Activated CD4-positive, CD25-positive, alpha-beta regulatory T cell (primary cell): Measurements from ENCODE around the gene TNS4.

Experiments
- DNase-seq, 4 experiments: peaks; one replicate each; lab custom pipeline; 2025; lab: John Stamatoyannopoulos, UW

TNS4 gene

DNA sequence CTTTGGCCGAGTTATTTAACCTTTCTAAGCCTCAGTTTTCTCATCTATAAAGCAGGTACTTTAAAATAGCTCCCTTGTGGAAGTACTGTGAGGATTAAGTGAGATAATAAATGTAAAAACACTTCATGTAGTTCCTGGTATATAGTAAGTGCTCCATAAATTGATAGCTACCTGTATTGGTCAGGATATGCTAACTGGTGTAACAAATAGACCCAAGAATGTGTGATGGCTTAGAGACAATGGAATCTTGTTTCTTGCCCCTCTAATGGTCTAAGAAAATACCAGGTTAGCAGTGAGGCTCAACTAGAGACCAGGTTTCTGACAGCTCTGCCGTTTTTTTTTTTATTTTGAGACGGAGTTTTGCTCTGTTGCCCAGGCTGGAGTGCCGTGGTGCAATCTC is 34.0 kb upstream of the TNS4 start:
- DNase-seq = no peak

DNA sequence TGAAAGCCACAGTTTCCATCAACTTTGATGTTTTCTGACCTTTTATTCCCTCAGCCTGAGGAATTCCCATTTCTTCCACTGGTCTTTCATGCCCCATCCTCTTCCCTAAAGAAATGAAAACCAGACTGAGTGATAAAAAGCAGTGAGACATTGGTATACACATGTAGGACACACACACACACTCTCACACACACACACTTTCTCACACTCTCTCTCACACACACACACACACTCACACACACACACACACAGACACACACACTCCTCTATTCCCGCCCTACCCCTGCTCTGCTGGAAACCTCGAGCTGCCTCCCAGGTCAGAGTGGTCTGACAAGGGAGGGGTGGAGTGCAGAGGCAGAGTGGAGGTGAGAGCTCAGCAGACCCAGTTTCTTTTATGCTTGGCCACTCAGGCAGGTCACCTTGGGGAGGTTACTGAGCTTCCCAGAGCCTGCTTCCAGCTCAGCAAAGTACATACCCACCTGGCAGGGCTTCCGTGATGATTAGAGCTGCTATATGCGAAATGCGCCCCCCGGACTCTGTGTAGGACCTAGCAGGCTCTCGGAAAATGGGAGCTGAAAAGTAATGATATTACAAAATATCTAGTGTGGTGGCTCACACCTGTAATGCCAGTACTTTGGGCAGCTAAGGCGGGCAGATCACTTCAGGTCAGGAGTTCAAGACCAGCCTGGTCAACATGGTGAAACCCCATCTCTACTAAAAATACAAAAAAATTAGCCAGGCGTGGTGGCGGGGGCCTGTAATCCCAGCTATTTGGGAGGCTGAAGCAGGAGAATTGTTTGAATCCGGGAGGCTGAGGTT is 33.2 kb upstream of the TNS4 start:
- DNase-seq = no peak

DNA sequence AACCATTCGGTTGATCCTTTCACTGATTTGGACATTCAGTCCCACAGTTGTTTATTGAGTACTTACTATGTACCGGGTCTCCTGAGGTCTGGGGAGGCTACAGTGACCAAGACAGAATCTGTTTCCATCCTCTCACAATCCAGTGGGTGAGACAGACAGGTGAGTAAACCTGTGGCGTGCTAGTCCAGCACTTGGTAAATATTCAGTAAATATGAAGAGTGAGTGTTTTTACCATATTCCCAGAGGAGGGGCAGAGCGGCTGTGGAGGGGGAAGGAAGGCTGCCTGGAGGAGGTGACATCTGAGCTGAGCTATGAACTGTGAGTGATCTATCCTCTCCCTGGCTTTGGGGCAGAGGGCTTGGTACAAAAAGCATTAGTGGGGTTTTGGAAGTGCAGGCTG is 32.5 kb upstream of the TNS4 start:
- DNase-seq = no peak

DNA sequence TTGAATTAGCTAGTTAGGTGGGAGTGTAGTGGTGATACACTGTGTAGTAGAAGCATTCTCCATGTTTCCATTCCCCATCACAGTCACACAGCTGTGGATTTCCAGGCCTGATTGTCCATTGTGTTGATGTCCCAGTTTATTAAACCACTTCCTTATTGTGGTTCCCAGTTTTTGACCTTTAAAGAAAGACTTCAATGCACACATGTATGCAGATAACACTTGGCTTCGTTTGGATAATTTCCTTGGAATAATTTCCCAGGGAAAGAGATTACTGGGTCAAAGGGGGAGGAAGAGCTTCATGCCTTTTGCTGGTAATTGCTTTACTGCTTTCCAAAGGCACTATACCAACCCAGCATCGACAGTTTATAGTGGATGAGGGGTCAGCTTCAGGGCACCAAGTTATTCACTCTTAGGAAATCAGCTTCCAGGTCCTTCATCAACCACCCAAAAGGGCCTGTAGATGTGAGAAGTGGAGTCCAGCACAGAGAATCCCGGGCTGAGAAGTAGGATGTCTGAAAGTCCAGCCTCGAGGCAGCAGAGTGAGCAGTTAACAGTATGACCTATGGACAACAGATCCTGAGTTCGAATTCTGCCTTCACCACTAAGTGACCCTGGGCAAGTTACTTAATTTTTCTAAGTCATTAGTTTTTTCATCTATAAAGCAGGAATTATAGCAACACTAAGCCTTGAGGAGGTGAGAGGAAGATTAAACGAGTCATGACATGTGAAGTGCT is 31.3 kb upstream of the TNS4 start:
- no peak for DNase-seq

DNA sequence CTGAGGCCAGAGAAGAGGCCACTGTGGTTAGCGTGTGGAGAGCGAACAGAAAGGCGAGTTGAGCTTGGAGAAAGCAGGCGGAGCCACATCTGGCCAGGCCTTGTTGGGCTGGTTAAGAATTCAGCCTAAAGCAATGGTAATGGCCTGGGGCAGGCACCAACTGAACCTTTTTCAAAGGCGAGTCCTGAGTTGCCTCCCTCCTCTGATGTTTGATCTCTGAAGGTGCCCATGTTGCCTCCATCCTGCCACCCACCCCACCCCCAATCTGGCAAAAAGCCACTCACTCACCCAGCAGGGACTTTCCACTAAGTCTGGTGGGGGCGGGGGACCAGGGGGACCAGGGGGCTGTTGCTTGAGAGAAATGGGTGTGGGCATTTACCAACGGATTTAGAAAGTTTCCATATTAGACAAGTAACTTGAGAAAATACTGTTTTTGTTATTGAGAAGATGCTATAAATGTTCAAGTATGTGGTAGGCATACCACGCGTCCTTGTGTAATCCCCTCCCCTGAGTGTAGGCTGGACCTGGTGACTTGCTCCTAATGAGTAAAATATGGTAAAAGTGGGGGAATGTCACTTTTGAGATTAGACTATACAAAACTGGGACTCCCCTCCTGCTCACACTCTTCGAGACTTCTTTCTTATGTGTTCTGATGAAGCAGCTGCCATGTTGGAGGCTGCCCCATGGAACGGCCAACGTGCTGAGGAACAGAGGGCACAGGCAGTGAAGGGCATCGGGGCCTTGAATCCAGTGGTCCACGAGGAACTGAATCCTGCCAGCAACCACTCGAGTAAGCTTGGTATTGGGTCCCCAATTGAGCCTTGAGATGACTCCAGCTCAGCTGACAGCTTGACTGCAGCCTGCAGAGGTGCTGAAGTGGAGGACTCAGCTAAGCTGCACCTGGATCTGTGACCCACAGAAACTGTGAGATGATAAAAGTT is 29.9 kb upstream of the TNS4 start:
- DNase-seq = peak in 3 of 4 experiments; percentile 17 to 34 (median 18)

DNA sequence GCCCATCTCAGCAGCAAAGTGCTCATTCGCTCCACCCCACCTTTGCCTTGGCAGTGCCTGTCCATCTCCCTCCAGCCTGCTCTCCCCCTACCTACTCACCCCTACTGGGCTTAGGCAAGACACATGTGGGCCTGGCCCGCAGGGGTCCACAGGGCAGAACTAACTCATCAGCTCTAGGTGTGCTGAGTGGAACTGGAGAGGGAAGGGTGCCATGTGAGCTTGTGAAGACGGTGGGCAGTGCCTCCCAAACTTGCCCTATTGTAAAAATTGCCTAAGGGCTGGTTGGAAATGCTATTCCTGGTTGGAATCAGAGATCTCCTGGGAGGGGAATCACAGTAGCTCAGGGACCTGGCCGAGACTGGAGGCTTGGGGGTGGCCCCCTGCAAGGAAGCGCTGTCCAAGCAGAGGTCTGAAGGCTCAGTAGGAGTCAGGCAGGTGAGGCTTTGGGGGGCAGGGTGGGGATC is 29.1 kb upstream of the TNS4 start:
- no peak for DNase-seq

DNA sequence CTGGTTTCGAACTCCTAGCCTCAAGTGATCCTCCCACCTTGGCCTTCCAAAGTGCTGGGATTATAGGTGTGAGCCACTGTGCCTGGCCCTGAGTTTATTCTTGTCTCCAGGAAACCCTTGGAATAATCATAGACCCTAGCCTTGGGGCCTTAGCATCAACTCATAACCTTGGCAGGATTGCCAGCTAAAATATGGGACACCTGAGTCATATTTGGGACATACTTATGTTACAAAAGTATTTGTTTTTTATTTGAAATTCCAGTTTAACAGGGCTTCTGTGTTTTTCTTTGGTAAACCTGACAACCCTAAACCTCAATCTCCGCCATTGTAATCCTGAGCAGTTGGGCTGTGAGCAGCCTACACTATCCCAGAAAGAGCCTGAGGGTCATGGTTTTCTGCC is 28.6 kb upstream of the TNS4 start:
- DNase-seq = no peak

DNA sequence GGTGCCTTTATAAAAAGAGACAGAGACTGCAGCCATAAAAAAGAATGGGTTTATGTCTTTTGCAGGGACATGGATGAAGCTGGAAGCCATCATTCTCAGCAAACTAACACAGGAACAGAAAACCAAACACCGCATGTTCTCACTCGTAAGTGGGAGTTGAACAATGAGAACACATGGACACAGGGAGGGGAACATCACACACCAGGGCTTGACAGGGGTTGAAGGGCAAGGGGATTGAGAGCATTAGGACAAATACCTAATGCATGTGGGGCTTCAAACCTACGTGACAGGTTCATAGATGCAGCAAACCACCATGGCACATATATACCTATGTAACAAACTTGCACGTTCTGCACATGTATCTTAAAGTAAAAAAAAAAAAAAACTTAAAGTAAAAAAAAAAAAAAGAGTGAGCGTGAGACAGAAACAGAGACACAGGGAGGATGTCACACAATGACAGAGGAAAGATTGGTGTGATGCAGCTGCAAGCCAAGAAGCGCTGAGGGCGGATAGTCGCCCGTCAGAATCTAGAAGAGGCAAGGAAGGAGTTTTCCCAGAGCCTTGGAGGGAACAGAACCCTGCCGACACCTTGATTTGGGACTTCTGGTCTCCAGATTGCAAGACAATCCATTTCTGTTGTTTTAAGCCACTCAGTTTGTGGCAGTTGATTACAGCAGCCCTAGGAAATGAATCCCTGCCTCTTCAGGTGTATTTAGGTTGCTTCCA is 27.4 kb upstream of the TNS4 start:
- no peak for DNase-seq

DNA sequence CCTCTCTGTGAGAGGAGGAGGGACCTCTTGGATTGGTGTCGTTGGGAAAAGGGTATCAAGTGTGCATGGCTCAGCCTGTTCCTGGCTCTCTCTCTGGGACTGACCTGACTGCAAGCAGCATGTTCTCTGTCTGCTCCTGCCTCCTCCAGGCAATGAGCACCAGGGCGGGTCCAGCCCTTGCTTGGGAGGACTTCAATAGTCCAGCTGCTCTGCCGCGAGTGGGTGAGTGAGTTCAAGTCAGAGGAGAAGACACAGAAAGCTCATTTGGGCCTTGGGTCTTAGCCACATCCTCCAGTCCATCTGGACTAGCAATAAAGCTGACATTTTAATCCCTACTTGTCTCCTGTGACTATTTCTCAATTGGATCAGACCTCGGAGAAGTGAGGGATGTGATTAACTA is 25.2 kb upstream of the TNS4 start:
- no peak for DNase-seq

DNA sequence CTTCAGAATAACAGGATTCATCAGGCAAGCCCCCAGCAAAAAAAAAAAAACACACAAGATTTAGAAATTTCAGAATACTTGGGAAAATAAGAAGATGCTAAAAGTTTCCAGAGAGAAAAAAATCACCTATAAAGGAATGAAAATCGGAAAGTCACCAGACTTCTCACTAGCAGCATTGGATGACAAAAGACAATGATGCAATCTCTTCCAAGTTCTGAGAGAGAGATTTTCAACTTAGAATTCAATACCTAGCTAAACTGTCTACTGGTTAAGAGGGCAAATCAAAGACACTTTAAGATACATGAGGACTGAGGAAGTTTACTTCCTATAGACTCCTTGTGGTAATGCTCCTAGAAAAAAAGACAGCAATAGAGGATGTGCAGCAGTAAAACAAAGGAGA is 23.9 kb upstream of the TNS4 start:
- no peak for DNase-seq

DNA sequence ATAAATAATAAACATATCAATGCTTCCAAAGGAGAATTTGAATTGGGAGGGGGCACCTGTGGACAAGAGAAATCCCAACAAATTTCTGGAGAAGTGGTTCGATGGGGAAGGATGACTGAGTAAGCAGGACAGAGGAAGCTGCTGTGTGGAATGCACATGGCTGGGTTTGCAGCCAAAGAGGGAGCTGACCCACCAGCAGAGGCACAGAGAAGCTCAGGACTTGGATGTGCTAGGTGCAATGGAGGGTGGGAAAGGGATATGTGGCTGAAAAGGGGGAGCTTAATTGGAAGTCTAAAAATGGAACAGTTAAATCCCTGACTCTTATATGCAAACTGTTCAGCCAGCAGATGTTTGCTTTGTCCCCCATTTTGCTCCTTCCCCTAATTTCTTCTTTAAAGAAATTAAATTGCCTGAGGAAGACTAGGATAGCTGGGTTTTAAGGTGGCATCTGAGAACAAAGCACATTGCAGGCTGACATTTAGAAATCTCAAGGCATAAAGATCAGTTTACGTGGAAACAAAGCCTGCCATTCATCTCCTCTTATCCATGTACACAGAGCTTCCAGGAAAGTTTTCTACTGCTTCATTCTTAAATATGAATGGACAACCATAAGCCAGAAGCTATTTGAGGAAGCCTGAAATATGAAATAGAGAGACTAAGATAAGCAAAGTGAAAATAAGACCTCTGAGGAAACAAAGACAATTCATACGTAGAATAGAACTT is 23.0 kb upstream of the TNS4 start:
- DNase-seq = no peak

DNA sequence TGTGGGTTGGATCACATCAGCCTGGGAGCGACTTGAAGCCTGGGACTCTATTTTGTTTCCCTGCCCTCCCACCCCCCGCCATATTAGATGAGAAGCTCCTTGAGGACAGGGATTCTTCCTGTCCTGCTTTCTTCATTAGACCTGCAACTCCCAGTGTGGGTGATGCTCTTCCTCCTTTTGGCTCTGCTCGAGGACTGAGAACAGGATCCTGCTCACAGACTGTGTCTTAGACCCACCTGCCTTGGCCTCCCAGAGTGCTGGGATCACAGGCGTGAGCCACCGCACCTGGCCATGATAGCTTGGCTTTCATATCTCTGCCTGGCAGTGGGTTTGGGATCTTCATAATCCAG is 21.5 kb upstream of the TNS4 start:
- no peak for DNase-seq

DNA sequence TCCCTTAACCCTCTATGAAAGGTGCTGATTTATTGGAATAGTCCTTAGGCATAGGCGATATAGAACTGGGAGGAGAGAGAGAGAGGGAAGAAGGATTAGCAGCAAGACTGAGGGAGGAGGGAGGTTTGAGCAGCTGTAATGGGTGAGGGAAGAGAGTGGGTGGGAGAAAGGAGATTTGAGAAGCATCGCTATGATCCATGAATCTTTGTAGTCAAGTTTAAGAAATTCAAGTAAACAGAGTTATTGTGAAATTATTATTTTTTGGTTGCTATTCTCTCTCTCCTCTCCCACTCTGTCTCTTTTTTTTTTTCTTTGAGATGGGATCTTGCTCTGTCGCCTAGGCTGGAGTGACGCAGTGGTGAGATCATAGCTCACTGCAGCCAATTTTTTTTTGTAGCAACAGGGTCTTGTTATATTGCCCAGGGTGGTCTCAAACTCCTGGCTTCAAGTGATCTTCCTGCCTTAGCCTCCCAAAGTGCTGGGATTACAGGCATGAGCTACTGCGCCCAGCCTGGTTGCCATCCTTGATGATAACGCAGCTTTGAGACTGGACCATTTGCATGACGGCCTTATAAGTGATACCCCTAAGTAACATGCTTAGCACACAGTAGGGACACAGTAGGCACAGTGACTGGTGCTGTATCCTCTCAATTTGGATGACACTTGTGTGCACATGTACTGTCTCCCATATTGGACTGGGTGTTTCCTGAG is 21.0 kb upstream of the TNS4 start:
- no peak for DNase-seq

DNA sequence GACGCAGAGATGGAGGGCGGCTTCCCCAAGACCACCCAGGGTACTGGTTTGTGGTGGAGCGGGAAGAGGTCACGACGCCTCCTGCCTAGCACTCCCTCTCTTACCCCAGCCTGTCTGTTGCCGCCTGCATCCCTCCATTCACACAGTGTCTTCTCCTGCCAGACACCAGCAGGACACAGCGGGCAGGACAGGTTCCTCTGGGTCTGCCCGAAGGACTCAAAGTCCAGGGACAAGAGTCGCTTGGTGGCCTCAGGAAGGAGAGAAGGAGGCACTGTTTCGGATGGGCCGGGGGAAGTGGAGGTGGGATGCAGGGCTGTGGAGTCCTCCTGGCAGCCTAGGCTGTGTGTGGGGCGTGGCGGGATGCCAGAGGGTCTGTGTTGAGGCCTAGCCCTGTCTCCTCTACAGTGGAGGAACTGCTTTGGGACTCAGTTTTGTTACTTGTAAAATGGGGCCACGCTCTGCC is 19.6 kb upstream of the TNS4 start:
- no peak for DNase-seq

DNA sequence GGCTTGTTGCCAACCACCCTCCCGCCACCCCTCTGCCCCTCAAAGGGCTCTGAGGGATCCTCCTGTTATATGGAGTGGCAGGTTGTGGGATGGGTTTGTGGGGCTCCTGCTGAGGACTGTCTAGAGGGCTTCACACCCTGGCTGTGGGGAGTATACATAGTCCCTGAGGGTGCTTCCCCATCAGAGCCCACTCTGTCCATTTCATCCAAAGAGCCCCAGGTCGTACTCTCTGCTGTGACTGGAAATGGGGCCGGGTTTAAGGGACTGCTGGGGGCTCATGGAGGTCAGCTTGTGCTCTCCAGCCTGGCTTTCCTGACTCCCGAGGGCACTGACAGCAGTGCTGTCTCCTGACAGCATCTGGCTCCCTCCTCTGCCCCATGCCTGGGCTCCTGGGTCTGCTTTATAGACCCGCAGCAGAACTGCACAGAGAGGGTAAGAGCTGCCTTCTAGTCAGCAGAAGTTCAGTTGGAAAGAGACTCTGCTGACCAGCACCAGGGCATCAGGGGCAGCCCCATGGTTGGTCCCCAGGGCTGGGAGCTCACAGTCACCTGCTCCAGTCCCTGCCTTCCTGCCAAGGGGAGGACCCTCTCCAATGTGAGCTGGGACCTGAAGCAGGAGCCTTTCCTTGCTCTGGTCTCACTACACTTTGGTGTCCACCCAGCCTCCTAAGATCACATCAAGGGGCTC is 17.8 kb upstream of the TNS4 start:
- DNase-seq = no peak

DNA sequence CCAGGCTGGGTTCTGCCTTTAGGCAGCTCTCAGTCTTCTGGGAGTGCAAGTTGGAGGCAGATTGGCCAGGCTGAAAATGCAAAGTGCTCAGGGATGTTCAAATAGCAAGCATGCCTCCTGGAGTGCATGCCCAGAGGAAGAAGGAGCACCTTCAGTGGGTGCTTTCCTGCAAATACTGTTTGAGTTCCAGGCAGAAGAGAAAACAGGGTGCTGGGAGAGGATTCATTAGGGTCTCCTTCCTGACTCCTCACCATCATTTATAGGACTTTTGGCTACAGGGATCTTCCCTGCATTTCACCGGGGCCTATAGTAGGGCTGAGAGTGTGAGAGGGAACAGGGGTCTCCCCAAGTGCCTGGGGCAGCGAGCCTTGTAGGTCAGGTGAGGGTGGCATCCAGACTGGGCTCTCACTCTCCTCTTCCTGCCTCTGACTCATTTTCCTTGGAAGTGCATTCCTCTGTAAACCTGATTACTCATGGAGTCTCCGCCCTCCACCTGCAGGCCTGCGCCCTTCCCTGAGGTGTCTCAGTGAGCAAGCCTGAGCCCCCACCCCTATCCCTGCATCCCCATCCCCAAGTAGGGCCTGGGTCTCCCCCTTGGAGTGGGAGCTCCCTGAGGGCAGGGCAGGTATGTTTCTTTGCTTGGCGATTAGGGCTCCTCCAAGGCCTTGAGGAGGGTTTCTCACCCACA is 17.1 kb upstream of the TNS4 start:
- DNase-seq = no peak

DNA sequence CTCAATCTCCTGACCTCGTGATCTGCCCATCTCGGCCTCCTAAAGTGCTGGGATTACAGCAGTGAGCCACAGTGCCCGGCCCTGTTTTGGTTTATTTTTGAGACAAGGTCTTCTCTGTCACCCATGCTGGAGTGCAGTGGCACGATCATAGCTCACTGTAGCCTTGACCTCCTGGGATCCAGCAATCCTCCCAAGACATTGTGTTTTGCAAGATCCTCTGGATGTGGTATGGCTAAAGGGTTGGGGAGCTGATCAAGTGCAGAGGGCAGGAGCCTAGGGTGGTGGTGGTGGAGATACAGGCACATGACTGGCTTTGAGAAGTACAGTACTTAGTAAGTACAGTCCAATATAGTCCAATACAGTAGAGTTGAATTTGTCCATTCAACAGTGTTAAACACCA is 16.6 kb upstream of the TNS4 start:
- no peak for DNase-seq

DNA sequence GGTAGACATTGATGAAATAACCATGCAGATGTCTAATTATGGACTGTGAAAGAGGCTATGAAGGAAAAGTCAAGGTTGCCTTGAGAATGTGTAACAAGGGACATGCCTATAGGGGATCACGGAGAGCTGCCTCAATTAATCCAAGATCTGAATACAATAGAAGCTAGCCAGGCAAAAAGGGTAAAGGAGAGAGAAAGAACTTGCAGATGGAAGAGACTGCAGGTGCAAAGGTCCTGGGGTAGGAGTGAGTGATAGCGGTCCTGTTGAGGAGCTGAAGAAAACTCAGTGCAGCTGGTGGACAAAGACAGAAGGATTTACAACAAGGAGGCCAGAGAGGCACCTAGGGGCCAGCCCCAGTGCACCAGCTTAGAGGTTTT is 15.9 kb upstream of the TNS4 start:
- no peak for DNase-seq
